Inferior parietal cortex (tissue), 1 donor: ENCODE results near the gene RTN4RL2.

Experiments used
- DNase-seq: peaks from one replicate; pipeline ENCODE4 v3.0.0-alpha.2; 2016; ENCODE audit errors: extremely low spot score

RTN4RL2 gene

DNA sequence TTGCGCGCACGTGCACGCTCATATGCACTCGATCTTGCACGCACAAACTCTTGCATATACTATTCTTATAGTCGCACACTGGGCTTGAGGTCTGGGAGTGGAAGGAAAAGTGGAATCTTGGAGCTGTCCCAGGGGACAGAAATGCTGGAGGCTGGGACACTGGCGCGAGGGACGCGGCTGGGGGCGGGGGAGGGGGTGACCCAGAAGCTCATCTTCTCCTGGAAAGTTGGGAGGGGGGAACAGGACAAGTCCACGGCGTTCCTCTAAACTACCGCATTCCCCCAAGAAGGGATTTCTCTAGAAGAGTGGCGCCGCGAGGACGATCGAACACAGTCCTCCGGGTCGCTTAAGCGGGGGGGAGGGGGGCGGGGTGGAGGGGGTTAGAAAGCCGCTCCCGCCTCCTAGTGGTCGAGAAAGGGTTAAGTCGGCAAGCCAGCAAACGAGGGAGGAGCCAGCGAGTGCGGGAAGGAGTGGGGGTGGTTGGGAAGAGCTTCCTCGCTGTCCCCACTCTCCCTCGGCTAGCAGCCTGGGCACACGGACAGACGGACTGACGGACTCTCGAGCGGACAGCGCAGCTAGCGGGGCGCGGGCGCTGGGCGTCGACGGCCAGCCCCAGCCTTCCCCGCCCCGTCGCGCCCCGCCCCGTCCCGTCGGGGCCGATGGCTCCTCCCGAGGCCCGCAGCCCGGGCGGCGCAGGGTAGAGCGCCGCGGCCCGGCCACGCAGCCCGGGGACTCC, at the start of gene RTN4RL2:
RTN4RL2 (plus strand) TSS at position 507 of the 736 bp plus-strand sequence. CDS start 338 bp downstream, outside the sequence.
- DNase-seq, result no peak

DNA sequence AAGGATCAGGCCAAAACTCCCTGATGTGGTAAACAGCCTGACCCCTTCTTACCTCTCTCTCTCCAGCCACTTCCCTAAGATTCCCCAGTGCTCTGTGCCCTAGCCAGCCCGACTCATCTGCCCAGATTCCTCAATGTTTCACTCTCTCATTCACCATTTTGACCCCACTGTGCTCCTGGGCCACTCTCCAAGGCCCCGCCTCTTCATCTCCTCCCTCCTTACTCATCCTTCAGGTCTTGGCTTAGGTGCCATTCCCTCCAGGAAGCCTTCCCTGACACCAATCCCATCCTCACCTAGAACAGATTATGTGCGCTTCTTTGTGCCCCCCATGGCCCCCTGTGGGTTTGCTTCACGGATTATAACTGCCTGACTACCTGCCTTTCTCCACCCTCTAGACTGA, 46.6 kb upstream of the RTN4RL2 start:
- no peak for DNase-seq

- no peak for DNase-seq
Measured at GRCh38 chr11:57414612-57415212, 45.6 kb upstream of the RTN4RL2 start.

- DNase-seq, result no peak
Measured at GRCh38 chr11:57416436-57416835, 43.9 kb upstream of the RTN4RL2 start.

DNA sequence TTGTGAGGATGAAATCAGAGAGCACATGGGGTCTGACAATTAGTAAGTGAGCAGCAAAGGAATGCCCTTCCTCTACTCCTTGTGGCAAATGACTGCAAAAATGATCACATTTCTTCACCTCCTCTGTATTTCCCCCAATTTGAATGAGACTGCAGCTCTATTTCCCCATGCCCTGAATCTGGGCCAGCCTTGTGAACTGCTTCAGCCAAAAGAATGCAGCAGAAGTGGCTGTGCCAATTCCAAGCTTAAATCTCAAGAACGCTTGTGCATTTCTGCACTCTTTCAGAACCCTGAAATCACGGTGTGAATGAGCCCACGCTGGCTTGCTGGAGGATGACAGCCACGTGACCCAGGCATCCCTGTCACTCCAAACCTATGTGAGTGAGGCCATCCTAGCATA, 43.3 kb upstream of the RTN4RL2 start:
- no peak for DNase-seq

DNA sequence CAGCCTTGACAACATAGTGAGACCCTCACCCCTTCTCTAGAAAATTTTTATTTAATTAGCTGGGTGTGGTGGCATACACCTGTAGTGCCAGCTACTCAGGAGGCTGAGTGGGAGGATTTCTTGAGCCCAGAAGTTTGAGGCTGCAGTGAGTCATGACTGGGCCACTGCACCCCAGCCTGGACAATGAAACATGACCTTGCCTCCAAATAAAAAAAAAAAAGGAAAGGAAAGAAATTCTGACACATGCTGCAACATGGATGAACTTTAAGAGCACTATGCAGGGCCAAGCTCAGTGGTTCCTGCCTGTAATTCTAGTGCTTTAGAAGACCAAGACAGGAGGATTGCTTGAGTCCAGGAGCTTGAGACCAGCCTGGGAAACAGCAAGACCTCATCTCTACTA, 42.2 kb upstream of the RTN4RL2 start:
- no peak for DNase-seq

GRCh38 chr11:57419146-57419545, 41.2 kb upstream of the RTN4RL2 start:
- DNase-seq, result no peak

GRCh38 chr11:57421066-57421465, 39.3 kb upstream of the RTN4RL2 start:
- no peak for DNase-seq

DNA sequence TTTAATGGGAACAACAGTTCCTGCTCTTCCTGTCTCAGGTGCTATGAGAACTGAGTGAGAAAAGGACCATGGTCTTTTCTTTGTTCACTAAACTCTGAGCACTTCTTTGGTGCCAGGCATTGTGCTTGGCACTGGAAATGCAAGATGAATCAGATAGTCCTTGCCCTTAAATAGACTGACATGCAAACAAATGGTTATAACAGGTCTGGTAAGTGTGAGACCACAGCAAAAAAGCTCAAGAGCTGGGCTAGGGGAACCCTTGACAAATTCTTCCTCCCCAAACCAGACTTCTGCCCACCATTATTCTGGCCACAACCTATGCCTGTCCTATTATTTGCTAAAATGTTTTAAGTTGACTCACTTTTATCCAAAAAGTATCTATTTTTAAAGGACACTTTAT, 38.5 kb upstream of the RTN4RL2 start:
- no peak for DNase-seq

- DNase-seq, result no peak
Measured at GRCh38 chr11:57422669-57423068, 37.7 kb upstream of the RTN4RL2 start.

- no peak for DNase-seq
Measured at GRCh38 chr11:57424137-57424791, 36.1 kb upstream of the RTN4RL2 start.

- DNase-seq, result peak; percentile 32
Measured at GRCh38 chr11:57424792-57425564, 35.4 kb upstream of the RTN4RL2 start.

- no peak for DNase-seq
Measured at GRCh38 chr11:57425565-57426438, 34.5 kb upstream of the RTN4RL2 start.

GRCh38 chr11:57426439-57426928, 33.8 kb upstream of the RTN4RL2 start:
- no peak for DNase-seq

DNA sequence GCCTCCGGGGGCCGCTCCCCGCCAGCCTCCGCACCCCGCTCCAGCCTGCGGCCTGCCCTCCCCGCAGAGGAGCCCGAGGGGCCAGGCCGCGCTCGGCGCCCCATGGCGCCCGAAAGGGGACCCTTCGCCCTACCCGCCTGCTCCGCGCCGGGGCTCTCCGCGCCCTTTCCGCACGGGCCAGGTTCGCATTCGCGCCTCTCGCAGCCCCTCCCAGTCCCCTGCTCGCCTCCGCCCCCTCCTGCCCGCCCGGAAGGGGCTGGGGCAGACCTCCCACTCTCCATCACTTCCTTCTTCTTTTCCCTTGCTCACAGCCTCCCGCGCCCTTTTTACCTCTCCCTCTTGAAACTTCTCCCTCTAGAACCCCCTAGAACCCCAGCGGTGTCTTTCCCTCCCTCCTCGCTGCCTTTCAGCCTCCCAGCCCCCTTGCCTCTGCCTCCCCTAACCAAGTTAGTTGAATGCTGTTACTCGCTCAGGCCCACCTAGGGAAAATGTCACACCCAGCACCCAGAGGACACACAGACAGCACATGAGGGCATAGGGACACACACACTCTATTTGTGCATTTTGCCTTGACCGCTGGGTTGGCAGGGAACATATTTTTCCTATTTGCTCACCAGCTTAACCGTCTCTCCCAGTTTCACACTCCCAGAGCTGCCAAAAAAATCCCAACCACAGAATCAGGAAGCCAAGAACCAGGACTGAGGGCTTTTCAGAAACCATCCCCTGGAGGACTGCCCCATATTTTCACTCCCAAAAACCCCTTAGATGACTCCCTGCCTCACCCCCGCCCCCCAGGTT, 33.2 kb upstream of the RTN4RL2 start, which contains the start of gene SLC43A3:
SLC43A3 (minus strand) TSS at position 193 of the 798 bp plus-strand sequence. CDS start 949 bp downstream, outside the sequence.
- DNase-seq, result no peak

DNA sequence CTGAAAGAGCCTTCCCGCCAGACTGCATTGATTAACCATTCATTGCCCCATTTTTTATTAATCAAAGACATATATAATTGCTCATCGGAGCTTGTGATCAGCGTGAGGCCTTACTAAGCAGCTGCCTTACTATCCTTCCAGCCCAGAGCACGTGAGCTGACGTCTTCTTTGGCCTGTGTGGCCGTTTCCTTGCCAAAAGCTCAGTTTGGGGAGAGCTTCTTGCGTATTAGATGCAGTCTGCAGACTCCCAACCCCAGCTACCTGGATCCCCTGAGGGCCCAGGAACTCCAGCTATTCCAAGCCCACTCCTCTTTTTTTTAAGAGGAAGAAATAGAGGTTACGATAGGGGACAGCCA, 32.6 kb upstream of the RTN4RL2 start:
- DNase-seq, result no peak

DNA sequence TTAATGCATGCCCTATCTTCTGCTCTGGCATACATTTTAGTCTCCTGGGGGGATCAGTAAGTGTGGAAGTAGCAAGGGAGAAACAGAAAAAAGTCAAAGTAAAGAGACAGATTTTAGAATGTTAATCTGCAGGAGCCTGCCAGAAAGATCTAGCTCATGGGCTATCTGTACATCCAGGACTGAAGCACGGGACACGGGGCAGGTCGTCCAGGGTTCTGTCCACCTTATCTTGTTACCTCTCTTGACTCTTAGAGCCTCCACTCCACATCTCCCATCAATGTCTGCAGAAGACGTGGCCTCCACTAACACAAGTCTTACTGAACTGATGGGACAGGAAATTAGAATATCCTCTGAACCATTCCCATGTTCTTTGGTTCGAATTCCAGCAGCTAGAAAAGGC, 31.7 kb upstream of the RTN4RL2 start:
- DNase-seq, result no peak

- no peak for DNase-seq
Measured at GRCh38 chr11:57429946-57430345, 30.4 kb upstream of the RTN4RL2 start.

DNA sequence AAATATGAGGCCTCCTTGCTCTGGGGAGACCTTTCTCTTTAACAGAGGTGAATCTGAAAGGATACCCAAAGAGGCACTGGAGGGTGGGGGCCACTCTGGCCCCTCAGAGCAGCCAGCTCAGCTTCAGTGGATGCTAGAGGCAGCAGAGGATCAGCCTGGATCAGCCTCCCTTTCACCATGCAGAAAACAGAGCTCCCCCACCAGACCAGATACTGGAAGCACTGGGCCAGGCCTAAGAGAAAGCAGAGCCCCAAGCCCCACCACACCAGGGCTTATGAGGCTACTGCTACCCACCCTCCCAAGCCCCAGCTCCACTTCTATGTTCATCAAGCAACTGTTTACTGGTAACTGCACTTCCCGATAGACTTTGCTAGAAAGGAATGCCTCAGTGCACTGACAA, 29.4 kb upstream of the RTN4RL2 start:
- DNase-seq, result no peak

DNA sequence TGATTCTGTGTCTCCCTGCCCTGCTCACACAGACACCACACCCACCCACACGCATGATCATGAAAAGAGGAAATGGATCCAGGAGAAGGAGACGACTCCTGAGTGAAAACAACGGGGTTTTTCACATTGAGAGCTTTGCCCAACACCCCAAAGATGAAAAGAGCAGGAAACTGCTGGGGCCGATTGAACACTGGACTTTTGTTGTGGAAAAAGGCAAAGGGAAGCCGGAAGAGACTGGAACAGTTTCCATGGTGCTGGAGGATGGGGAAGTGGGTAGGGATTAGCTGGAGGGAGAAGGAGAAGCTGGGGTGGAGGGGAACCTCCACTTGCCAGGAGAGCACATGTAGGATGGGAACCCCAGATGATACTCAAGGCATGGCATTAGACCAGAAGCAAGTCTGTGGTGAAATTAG, 28.2 kb upstream of the RTN4RL2 start:
- DNase-seq, result no peak
